Duodenal mucosa (tissue), 2 donors: ENCODE measurements around the gene SMIM23.

Source experiments
- H3K27ac ChIP-seq: one replicate; pipeline ENCODE4 v1.7.0; 2013; ENCODE audit warnings: low read depth, low read length
- H3K27me3 ChIP-seq, 2 donors: one replicate each; pipeline ENCODE4 v1.7.0; 2013; ENCODE audit warnings: low read length in 2 of 2, control low read depth in 1 of 2; ENCODE audit not compliant: insufficient read depth in 2 of 2, control insufficient read depth in 1 of 2
- H3K36me3 ChIP-seq, 2 donors: one replicate each; pipeline ENCODE4 v1.7.0; 2013; ENCODE audit warnings: low read length in 2 of 2, control low read depth in 1 of 2; ENCODE audit not compliant: insufficient read depth in 2 of 2, control insufficient read depth in 1 of 2
- H3K4me1 ChIP-seq, 2 donors: one replicate each; pipeline ENCODE4 v1.7.0; 2013; ENCODE audit warnings: low read length in 2 of 2, control low read depth in 1 of 2; ENCODE audit not compliant: insufficient read depth in 2 of 2, control insufficient read depth in 1 of 2
- H3K4me3 ChIP-seq, 2 donors: one replicate each; pipeline ENCODE4 v1.7.0; 2013; ENCODE audit warnings: low read length in 2 of 2, low read depth in 1 of 2
- H3K9ac ChIP-seq, 2 donors: one replicate each; pipeline ENCODE4 v1.7.0; 2013; ENCODE audit warnings: low read length in 2 of 2, low read depth in 1 of 2
- H3K9me3 ChIP-seq, 2 donors: one replicate each; pipeline ENCODE4 v1.7.0; 2013; ENCODE audit warnings: low read length in 2 of 2, control low read depth in 1 of 2; ENCODE audit not compliant: control insufficient read depth in 1 of 2

The SMIM23 gene

GRCh38 chr5:171785517-171785916 is at the start of gene SMIM23:
SMIM23 (plus strand) TSS chr5:171785817; CDS start chr5:171785872, 55 bp downstream.
- no peaks in the 10 kb centered on the region for H3K27me3 ChIP-seq
- H3K4me3 ChIP-seq, result no peak within 1 kb of the TSS
- no peaks in the 10 kb centered on the region for H3K36me3 ChIP-seq
- no peaks in the 10 kb centered on the region for H3K4me1 ChIP-seq
- H3K27ac ChIP-seq, result no peak within 1 kb of the TSS
- H3K9me3 ChIP-seq, result no peaks in the 10 kb centered on the region
- no peak within 1 kb of the TSS for H3K9ac ChIP-seq

- H3K9ac ChIP-seq, result no peak overlapping the region
- no peaks in the 10 kb centered on the region for H3K9me3 ChIP-seq
- no peak overlapping the region for H3K27ac ChIP-seq
- no peaks in the 10 kb centered on the region for H3K27me3 ChIP-seq
- H3K4me3 ChIP-seq, result no peak overlapping the region
- no peaks in the 10 kb centered on the region for H3K4me1 ChIP-seq
- no peaks in the 10 kb centered on the region for H3K36me3 ChIP-seq
Measured at GRCh38 chr5:171736976-171737891, 48.4 kb upstream of the SMIM23 start.

GRCh38 chr5:171738501-171738900 is 47.1 kb upstream of the SMIM23 start:
- Histone ChIP-seq H3K9ac (no peak overlapping the region), H3K27ac (no peak overlapping the region), H3K9me3 (no peaks in the 10 kb centered on the region), H3K36me3 (no peaks in the 10 kb centered on the region), H3K27me3 (no peaks in the 10 kb centered on the region), H3K4me1 (no peaks in the 10 kb centered on the region), H3K4me3 (no peak overlapping the region)

DNA sequence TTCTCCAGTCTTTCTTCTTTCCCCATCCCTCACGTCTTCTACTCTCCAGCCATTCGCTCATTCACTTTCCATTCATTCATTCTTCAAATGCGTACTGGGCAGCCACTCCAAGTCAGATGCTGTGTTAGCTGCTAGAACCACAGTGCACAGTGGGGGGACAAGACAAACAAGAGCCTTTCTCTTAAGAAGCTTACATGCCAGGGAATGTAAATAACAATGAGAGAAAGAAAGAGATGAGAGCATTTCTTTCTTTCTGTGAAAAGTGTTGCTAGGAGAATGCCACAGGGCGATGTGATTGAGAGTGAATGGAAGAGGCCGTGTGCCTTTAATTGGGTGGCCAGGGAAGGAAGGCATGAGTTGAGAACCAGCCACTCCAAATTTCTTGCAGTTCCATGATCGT is 46.3 kb upstream of the SMIM23 start:
- Histone ChIP-seq H3K36me3 (no peaks in the 10 kb centered on the region), H3K9ac (no peak overlapping the region), H3K4me1 (no peaks in the 10 kb centered on the region), H3K27ac (no peak overlapping the region), H3K9me3 (no peaks in the 10 kb centered on the region), H3K27me3 (no peaks in the 10 kb centered on the region), H3K4me3 (no peak overlapping the region)

DNA sequence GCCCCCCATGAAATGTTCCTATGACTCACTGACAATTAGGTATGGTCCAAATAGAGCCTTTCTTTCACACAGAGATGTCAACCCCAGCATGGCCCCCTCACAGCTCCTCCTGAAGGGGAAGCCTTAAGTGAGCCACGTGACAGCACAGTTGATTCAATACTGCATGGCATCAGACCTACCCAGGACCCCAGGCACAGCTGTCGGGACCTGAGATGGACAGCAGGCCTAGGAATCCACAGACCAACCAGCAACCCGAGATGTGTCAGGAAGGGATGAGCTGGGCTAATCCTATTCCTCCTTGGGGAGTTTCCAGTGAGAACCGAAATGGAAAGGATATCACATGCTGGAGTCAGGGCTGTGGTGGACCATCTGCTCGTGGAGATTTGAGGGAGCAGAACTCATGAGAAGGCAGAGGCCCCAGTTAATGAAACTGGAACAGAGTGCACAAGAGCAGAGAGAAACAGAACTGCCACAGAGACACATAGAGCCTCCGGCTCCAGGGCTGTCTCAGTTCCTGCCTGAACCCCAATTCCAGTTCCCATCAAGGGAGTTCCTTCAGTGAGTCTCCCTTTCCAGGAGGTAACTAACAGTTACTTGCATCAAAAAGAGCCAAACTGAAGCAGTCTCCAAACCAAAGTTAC is 42.1 kb upstream of the SMIM23 start:
- Histone ChIP-seq H3K27ac (no peak overlapping the region), H3K27me3 (no peaks in the 10 kb centered on the region), H3K4me1 (no peaks in the 10 kb centered on the region), H3K4me3 (no peak overlapping the region), H3K9ac (no peak overlapping the region), H3K9me3 (no peaks in the 10 kb centered on the region), H3K36me3 (no peaks in the 10 kb centered on the region)

- Histone ChIP-seq H3K36me3 (no peaks in the 10 kb centered on the region), H3K9me3 (no peaks in the 10 kb centered on the region), H3K27me3 (no peaks in the 10 kb centered on the region), H3K27ac (no peak overlapping the region), H3K4me3 (no peak overlapping the region), H3K4me1 (no peaks in the 10 kb centered on the region), H3K9ac (no peak overlapping the region)
Measured at GRCh38 chr5:171744264-171744663, 41.4 kb upstream of the SMIM23 start.

- Histone ChIP-seq H3K4me3 (no peak overlapping the region), H3K9me3 (no peaks in the 10 kb centered on the region), H3K4me1 (no peaks in the 10 kb centered on the region), H3K27ac (no peak overlapping the region), H3K36me3 (no peaks in the 10 kb centered on the region), H3K27me3 (no peaks in the 10 kb centered on the region), H3K9ac (no peak overlapping the region)
Measured at GRCh38 chr5:171744882-171745281, 40.7 kb upstream of the SMIM23 start.

GRCh38 chr5:171745602-171746001 is 40.0 kb upstream of the SMIM23 start:
- Histone ChIP-seq H3K9me3 (no peaks in the 10 kb centered on the region), H3K9ac (no peak overlapping the region), H3K4me3 (no peak overlapping the region), H3K27me3 (no peaks in the 10 kb centered on the region), H3K27ac (no peak overlapping the region), H3K36me3 (no peaks in the 10 kb centered on the region), H3K4me1 (no peaks in the 10 kb centered on the region)

- Histone ChIP-seq H3K9me3 (no peaks in the 10 kb centered on the region), H3K4me1 (no peaks in the 10 kb centered on the region), H3K9ac (no peak overlapping the region), H3K36me3 (no peaks in the 10 kb centered on the region), H3K27me3 (no peaks in the 10 kb centered on the region), H3K27ac (no peak overlapping the region), H3K4me3 (no peak overlapping the region)
Measured at GRCh38 chr5:171747061-171747859, 38.4 kb upstream of the SMIM23 start.

DNA sequence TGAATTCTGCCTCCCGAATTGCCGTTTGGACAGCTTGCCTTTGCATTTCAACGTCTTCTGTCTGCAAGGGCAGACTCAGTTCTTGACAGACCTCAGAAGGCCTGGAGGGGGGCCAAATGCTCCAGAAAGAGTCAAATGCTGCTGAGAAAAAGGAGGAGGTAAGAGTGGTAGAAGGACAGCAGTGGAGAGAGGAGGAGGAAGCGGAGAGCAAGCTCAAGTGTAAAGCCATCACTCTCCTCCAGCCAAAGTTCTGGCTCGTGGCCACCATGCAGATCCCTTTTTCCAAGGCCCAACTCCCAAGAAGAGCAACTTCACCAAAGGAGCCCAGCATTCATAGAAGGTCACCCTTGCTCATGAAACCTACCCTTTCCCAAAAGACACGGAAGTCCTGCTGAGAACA is 36.9 kb upstream of the SMIM23 start:
- Histone ChIP-seq H3K9me3 (no peaks in the 10 kb centered on the region), H3K27ac (no peak overlapping the region), H3K27me3 (no peaks in the 10 kb centered on the region), H3K4me3 (no peak overlapping the region), H3K4me1 (no peaks in the 10 kb centered on the region), H3K36me3 (no peaks in the 10 kb centered on the region), H3K9ac (no peak overlapping the region)
